ENCODE results near the gene LRRIQ3. TPM values are rescaled to one million over a fixed set of nuclear protein-coding genes. Genes with fewer than 3 reads are reported as not detected.
"Not testable (repeated sequence)": the region's sequence is repeated elsewhere in the genome, so short reads cannot be mapped to it uniquely, and the experiment has no call there.

The LRRIQ3 gene
- total RNA-seq, 1 experiment from 2014 or later, result 0.63 TPM

- Mint-ChIP-seq H3K36me3 (ENCODE audit: insufficient read depth, unreplicated experiment) (peaks cover 20% of the 10 kb centered on the region), H3K27ac (ENCODE audit: low read depth, unreplicated experiment) (peak overlapping the region; percentile 97), H3K9me3 (ENCODE audit: unreplicated experiment) (no peaks in the 10 kb centered on the region), H3K4me3 (ENCODE audit: unreplicated experiment) (peak overlapping the region; percentile 93), H3K4me1 (ENCODE audit: insufficient read depth, unreplicated experiment) (peaks cover 4% of the 10 kb centered on the region), H3K27me3 (ENCODE audit: insufficient read depth, unreplicated experiment) (no peaks in the 10 kb centered on the region)
- POLR2A ChIA-PET, result no interaction called here
- BruUV-seq (replicated peaks), result no TSS peak
- no peak for DNase-seq (ENCODE audit: unreplicated experiment)
- no peak for TF ChIP-seq CTCF (IDR thresholded peaks at IDR 0.05; ENCODE audit: unreplicated experiment)
- CTCF ChIA-PET, result no interaction called here
- intact Hi-C loops (cut with micrococcal nuclease), result no loop called here
These were observed 721 bp downstream of the LRRIQ3 start for GRCh38 chr1:74197255-74197654.

- Mint-ChIP-seq H3K9me3 (ENCODE audit: unreplicated experiment) (no peaks in the 10 kb centered on the region), H3K4me3 (ENCODE audit: unreplicated experiment) (no peak overlapping the region), H3K4me1 (ENCODE audit: insufficient read depth, unreplicated experiment) (peaks cover 4% of the 10 kb centered on the region), H3K36me3 (ENCODE audit: insufficient read depth, unreplicated experiment) (peaks cover under 1% of the 10 kb centered on the region), H3K27me3 (ENCODE audit: insufficient read depth, unreplicated experiment) (no peaks in the 10 kb centered on the region), H3K27ac (ENCODE audit: low read depth, unreplicated experiment) (no peak overlapping the region)
- ChIA-PET POLR2A (no interaction called here), CTCF (interaction anchor here (0.6 kb wide), 1 partner anchor 337 kb away, joined by 3 read pairs; no protein-coding TSS in a partner anchor)
- intact Hi-C loops (cut with micrococcal nuclease), result no loop called here
- TF ChIP-seq CTCF (IDR thresholded peaks at IDR 0.05; ENCODE audit: unreplicated experiment), result no peak
- no TSS peak for BruUV-seq (replicated peaks)
- DNase-seq (ENCODE audit: unreplicated experiment), result no peak
These were observed 2.6 kb downstream of the LRRIQ3 start for GRCh38 chr1:74195339-74195738.

DNA sequence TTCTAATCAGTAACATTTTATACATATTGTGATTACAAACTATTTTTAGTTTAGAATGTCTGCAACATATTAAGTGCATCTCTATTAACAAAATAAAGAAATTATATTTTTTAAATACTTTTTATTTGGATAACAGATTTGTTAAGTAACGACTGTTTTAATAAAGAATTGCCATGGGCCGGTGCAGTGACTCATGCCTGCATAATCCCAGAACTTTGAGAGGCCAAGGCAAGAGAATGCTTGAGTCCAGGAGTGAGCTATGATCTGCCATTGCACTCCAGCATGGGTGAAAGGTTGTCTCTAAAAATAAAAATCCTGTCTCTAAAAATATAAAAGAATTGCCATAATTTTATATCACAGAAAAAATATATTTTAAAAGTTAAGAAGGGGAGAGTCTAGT is 4.1 kb downstream of the LRRIQ3 start:
- intact Hi-C loops (cut with micrococcal nuclease), result no loop called here
- Mint-ChIP-seq H3K4me3 (ENCODE audit: unreplicated experiment) (no peak overlapping the region), H3K27me3 (ENCODE audit: insufficient read depth, unreplicated experiment) (no peaks in the 10 kb centered on the region), H3K27ac (ENCODE audit: low read depth, unreplicated experiment) (no peak overlapping the region), H3K9me3 (ENCODE audit: unreplicated experiment) (no peaks in the 10 kb centered on the region), H3K4me1 (ENCODE audit: insufficient read depth, unreplicated experiment) (peaks cover 4% of the 10 kb centered on the region), H3K36me3 (ENCODE audit: insufficient read depth, unreplicated experiment) (no peaks in the 10 kb centered on the region)
- DNase-seq (ENCODE audit: unreplicated experiment), result peak; percentile 40
- no peak for TF ChIP-seq CTCF (IDR thresholded peaks at IDR 0.05; ENCODE audit: unreplicated experiment)
- no TSS peak for BruUV-seq (replicated peaks)
- CTCF ChIA-PET, result interaction anchor here (0.6 kb wide), 1 partner anchor 80 kb away, joined by 3 read pairs; no protein-coding TSS in a partner anchor
- POLR2A ChIA-PET, result interaction anchor here (0.6 kb wide), 2 partner anchors 8 to 33 kb away, joined by 3 read pairs; no protein-coding TSS in a partner anchor

GRCh38 chr1:74180490-74180889 is 17.5 kb downstream of the LRRIQ3 start:
- Mint-ChIP-seq H3K36me3 (ENCODE audit: insufficient read depth, unreplicated experiment) (no peaks in the 10 kb centered on the region), H3K27me3 (ENCODE audit: insufficient read depth, unreplicated experiment) (no peaks in the 10 kb centered on the region), H3K4me1 (ENCODE audit: insufficient read depth, unreplicated experiment) (peaks cover 9% of the 10 kb centered on the region), H3K27ac (ENCODE audit: low read depth, unreplicated experiment) (peak overlapping the region; percentile 57), H3K9me3 (ENCODE audit: unreplicated experiment) (no peaks in the 10 kb centered on the region), H3K4me3 (ENCODE audit: unreplicated experiment) (no peak overlapping the region)
- TF ChIP-seq CTCF (IDR thresholded peaks at IDR 0.05; ENCODE audit: unreplicated experiment), result no peak
- ChIA-PET POLR2A (no interaction called here), CTCF (no interaction called here)
- intact Hi-C loops (cut with micrococcal nuclease), result no loop called here
- BruUV-seq (replicated peaks), result no TSS peak
- peak; percentile 67 for DNase-seq (ENCODE audit: unreplicated experiment)

- H3K27ac Mint-ChIP-seq (ENCODE audit: low read depth, unreplicated experiment); intact Hi-C loops (cut with micrococcal nuclease); H3K27me3 Mint-ChIP-seq (ENCODE audit: insufficient read depth, unreplicated experiment); CTCF ChIA-PET; POLR2A ChIA-PET; BruUV-seq (replicated peaks); DNase-seq (ENCODE audit: unreplicated experiment); H3K4me1 Mint-ChIP-seq (ENCODE audit: insufficient read depth, unreplicated experiment); H3K36me3 Mint-ChIP-seq (ENCODE audit: insufficient read depth, unreplicated experiment); H3K4me3 Mint-ChIP-seq (ENCODE audit: unreplicated experiment): not testable (repeated sequence)
- peaks cover 13% of the 10 kb centered on the region for H3K9me3 Mint-ChIP-seq (ENCODE audit: unreplicated experiment)
These were observed 23.6 kb downstream of the LRRIQ3 start for GRCh38 chr1:74174423-74174822.
